Gastrocnemius medialis (tissue), 4 donors: ENCODE measurements around the gene IRS2. TPM values are rescaled to one million over a fixed set of nuclear protein-coding genes. Genes with fewer than 3 reads are reported as not detected.

Experiments
- ATAC-seq, 2 donors: fragments of 150-250 bp; one replicate each; pipeline ENCODE4 v1.9.1; 2016
- DNase-seq, 2 donors: peaks; one replicate each; pipeline ENCODE4 v3.0.0-alpha.2; 2019
- H3K27ac ChIP-seq, 4 donors: fragments of 200-600 bp; sonication (generic); 1 replicate in 1 of 4; 2 replicates in 3 of 4; pipeline ENCODE4 v1.5.1; 2016 to 2018; ENCODE audit warnings: mild to moderate bottlenecking in 2 of 4, moderate library complexity in 1 of 4
- H3K27me3 ChIP-seq, 3 donors: fragments of 200-600 bp; sonication (generic) in 2 of 3; 1 replicate in 1 of 3; 2 replicates in 2 of 3; pipeline versions ENCODE4 v1.5.1 to v1.6.0; 2016 to 2019; ENCODE audit warnings: mild to moderate bottlenecking in 1 of 3, moderate library complexity in 1 of 3
- H3K36me3 ChIP-seq, 2 donors: fragments of 200-600 bp; sonication (generic) in 1 of 2; one replicate each; pipeline ENCODE4 v1.5.1; 2017 to 2018
- H3K4me1 ChIP-seq, 2 donors: fragments of 200-600 bp; sonication (generic) in 1 of 2; one replicate each; pipeline ENCODE4 v1.5.1; 2016 to 2017; ENCODE audit warnings: mild to moderate bottlenecking in 2 of 2
- H3K4me3 ChIP-seq, 4 donors: fragments of 200-600 bp; sonication (generic) in 3 of 4; 1 replicate in 1 of 4; 2 replicates in 3 of 4; pipeline ENCODE4 v1.5.1; 2016 to 2019; ENCODE audit warnings: mild to moderate bottlenecking in 2 of 4
- H3K9me3 ChIP-seq, 3 donors: fragments of 200-600 bp; sonication (generic) in 2 of 3; 1 replicate in 1 of 3; 2 replicates in 2 of 3; pipeline ENCODE4 v1.5.1; 2016 to 2019
- POLR2A ChIP-seq, 2 donors: fragments of 450-650 bp; IDR thresholded peaks; one replicate each; pipeline ENCODE4 v1.6.1; 2017; ENCODE audit warnings: antibody characterized with exemption in 2 of 2, mild to moderate bottlenecking in 2 of 2, moderate library complexity in 2 of 2
- in situ Hi-C, 4 donors: fragments of 200-750 bp; cut with MboI; loops; one replicate each; pipeline versions ENCODE4 v1.15.0 to v1.8.0; 2017; ENCODE audit warnings: low sequenced_read_pairs in 4 of 4
- intact Hi-C: fragments of 100-400 bp; cut with DNase I; formaldehyde crosslinking; loops from one replicate; pipeline ENCODE4 v1.15.1; 2023; ENCODE audit warnings: low total_unique reads
- total RNA-seq, 4 donors: library from RNA; depleted of rRNA; stranded (reverse); fragments of >200 nt; gene quantifications; one replicate each; pipeline versions ENCODE4 v1.1.0 to v1.2.3, GENCODE V29; 2016
- TF ChIP-seq, protein P1 (sequence below), 5 experiments: fragments of 450-650 bp in 3 of 5; fragments of 200-600 bp in 2 of 5; sonication (generic) in 2 of 5; IDR thresholded peaks in 4 of 5; conservative IDR thresholded peaks in 1 of 5; 1 replicate in 4 of 5; 2 replicates in 1 of 5; pipeline ENCODE4 v1.5.1; 2016 to 2019; ENCODE audit warnings: antibody characterized with exemption in 5 of 5, mild to moderate bottlenecking in 3 of 5, moderate library complexity in 3 of 5

Gene IRS2
- total RNA-seq, 4 donors from 2014 or later, result 23.8 to 65.6 (median 28.7) TPM

- DNase-seq (no peak), ATAC-seq (no peak)
- Histone ChIP-seq H3K36me3 (no peaks in the 10 kb centered on the region), H3K27me3 (no peaks in the 10 kb centered on the region), H3K9me3 (no peaks in the 10 kb centered on the region), H3K27ac (no peak overlapping the region), H3K4me1 (no peaks in the 10 kb centered on the region), H3K4me3 (no peak overlapping the region)
- intact Hi-C loops (no loop called here), in situ Hi-C loops (no loop called here)
- no peak for TF ChIP-seq POLR2A (IDR thresholded peaks at IDR 0.05)
- TF ChIP-seq, protein P1, sequence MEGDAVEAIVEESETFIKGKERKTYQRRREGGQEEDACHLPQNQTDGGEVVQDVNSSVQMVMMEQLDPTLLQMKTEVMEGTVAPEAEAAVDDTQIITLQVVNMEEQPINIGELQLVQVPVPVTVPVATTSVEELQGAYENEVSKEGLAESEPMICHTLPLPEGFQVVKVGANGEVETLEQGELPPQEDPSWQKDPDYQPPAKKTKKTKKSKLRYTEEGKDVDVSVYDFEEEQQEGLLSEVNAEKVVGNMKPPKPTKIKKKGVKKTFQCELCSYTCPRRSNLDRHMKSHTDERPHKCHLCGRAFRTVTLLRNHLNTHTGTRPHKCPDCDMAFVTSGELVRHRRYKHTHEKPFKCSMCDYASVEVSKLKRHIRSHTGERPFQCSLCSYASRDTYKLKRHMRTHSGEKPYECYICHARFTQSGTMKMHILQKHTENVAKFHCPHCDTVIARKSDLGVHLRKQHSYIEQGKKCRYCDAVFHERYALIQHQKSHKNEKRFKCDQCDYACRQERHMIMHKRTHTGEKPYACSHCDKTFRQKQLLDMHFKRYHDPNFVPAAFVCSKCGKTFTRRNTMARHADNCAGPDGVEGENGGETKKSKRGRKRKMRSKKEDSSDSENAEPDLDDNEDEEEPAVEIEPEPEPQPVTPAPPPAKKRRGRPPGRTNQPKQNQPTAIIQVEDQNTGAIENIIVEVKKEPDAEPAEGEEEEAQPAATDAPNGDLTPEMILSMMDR (IDR thresholded peaks at IDR 0.05 in 4 of 5, conservative IDR thresholded peaks at IDR 0.05 in 1 of 5), result no peak
These were observed 46.3 kb downstream of the IRS2 start for GRCh38 chr13:109740121-109740520.

- TF ChIP-seq POLR2A (IDR thresholded peaks at IDR 0.05), result no peak
- TF ChIP-seq, protein P1 (IDR thresholded peaks at IDR 0.05 in 4 of 5, conservative IDR thresholded peaks at IDR 0.05 in 1 of 5), result no peak
- ATAC-seq (no peak), DNase-seq (no peak)
- Histone ChIP-seq H3K36me3 (no peaks in the 10 kb centered on the region), H3K4me3 (no peak overlapping the region), H3K9me3 (no peaks in the 10 kb centered on the region), H3K27ac (no peak overlapping the region), H3K27me3 (no peaks in the 10 kb centered on the region), H3K4me1 (no peaks in the 10 kb centered on the region)
- intact Hi-C loops (no loop called here), in situ Hi-C loops (no loop called here)
These were observed 48.1 kb downstream of the IRS2 start for GRCh38 chr13:109738298-109738746.

DNA sequence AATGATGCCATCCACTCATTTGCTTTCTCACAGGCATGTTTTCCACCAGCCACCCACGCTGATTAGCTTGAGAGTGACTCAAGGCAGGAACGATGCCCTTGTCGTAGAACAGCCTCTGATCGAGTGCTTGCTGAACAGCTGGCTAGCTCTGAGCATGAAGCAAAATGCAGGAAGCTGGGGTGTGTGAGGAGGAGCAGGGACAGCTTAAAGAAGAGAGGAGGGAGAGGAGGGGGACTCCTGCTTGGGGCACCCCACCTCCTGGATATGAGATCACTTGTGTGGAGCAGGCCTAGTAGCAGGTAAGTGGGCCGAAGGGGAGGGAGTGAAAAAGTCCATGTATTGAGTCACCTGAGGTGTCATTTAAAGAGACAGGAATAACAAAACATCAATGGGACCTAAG, 48.8 kb downstream of the IRS2 start:
- ATAC-seq (no peak), DNase-seq (no peak)
- TF ChIP-seq, protein P1 (IDR thresholded peaks at IDR 0.05 in 4 of 5, conservative IDR thresholded peaks at IDR 0.05 in 1 of 5), result no peak
- no peak for TF ChIP-seq POLR2A (IDR thresholded peaks at IDR 0.05)
- in situ Hi-C loops (no loop called here), intact Hi-C loops (no loop called here)
- H3K4me3 ChIP-seq, result no peak overlapping the region
- H3K9me3 ChIP-seq, result no peaks in the 10 kb centered on the region
- no peaks in the 10 kb centered on the region for H3K27me3 ChIP-seq
- no peaks in the 10 kb centered on the region for H3K4me1 ChIP-seq
- H3K36me3 ChIP-seq, result no peaks in the 10 kb centered on the region
- no peak overlapping the region for H3K27ac ChIP-seq

DNA sequence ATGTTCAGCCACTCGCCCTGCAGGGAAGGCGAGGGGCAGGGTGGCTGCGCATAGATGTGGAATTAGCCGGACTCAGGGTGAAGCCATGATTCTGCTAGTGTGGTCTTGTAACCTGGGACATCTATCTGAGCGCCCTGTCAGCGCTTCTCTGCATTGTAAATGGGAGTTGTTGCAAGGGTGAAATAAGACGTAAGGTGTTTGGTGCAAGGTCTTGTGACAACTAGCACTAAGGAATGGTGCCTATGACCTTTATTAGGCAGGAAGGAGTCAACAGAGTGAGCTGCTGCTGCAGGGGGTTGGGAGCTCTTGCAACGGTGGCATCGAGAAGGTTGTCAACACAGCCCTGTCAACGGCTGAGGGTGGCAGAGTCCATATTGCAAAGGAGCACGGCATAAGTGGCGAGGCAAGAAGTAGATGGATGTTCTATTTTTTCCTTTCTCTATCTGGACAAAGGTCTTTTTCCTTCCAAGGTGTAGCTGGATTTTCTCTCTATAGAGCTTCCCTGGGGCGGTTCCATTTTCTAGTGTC, 49.3 kb downstream of the IRS2 start:
- H3K4me3 ChIP-seq, result no peak overlapping the region
- H3K9me3 ChIP-seq, result no peaks in the 10 kb centered on the region
- no peak for TF ChIP-seq POLR2A (IDR thresholded peaks at IDR 0.05)
- TF ChIP-seq, protein P1 (IDR thresholded peaks at IDR 0.05 in 4 of 5, conservative IDR thresholded peaks at IDR 0.05 in 1 of 5), result no peak
- ATAC-seq, result no peak
- in situ Hi-C loops (no loop called here), intact Hi-C loops (no loop called here)
- no peaks in the 10 kb centered on the region for H3K4me1 ChIP-seq
- H3K36me3 ChIP-seq, result no peaks in the 10 kb centered on the region
- no peak overlapping the region for H3K27ac ChIP-seq
- no peak for DNase-seq
- no peaks in the 10 kb centered on the region for H3K27me3 ChIP-seq

GRCh38 chr13:109735436-109735966, 50.9 kb downstream of the IRS2 start:
- H3K36me3 ChIP-seq, result no peaks in the 10 kb centered on the region
- no peak overlapping the region for H3K4me3 ChIP-seq
- in situ Hi-C loops (no loop called here), intact Hi-C loops (no loop called here)
- DNase-seq (no peak), ATAC-seq (no peak)
- H3K27me3 ChIP-seq, result peaks cover 0 to 2% (median 0%) of the 10 kb centered on the region in 3 donors
- no peak for TF ChIP-seq POLR2A (IDR thresholded peaks at IDR 0.05)
- TF ChIP-seq, protein P1 (IDR thresholded peaks at IDR 0.05 in 4 of 5, conservative IDR thresholded peaks at IDR 0.05 in 1 of 5), result no peak
- H3K4me1 ChIP-seq, result no peaks in the 10 kb centered on the region
- H3K9me3 ChIP-seq, result no peaks in the 10 kb centered on the region
- H3K27ac ChIP-seq, result no peak overlapping the region
